Measurements from ENCODE around the gene RPP40.

DNA sequence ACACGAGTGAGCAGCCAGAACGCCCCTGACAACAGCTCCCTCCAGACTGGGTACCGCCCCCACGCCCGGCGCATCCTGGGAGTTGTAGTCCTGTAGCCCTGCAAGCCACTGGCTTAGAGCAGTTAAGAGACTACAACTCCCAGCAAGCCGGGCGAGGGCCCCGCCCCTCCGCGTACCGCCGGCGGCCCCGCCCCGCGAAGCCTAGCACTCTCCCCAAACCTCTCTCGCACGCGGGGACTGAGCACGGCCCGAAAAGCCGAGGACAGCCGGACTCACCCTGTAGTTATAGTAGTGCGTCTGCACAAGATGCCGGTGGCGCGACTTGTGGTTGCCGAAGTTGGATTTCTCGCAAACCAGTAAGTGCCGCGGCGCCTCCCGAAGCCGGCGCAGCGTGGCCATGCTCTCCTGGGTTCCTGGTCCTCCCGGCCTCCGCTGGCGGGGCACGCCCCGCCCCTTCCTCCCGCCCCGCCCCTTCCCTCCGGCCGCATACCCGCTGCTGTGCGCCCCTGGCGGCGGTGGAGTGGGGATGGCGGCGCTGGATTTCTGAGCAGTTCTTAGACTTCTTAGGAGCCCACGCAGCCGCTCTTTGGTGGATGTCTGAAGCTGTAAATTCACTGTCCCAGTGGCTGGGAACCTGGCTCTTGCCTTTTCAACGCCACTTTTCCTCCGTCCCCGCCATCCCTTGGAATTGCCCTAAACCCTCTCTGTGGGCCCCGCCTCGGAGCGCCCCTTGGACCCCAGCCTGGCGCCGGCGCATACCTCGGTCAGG is at the start of gene RPP40:
- TF ChIP-seq CTCF (IDR thresholded peaks at IDR 0.05) (peak; percentile 89), EZH2 (IDR thresholded peaks at IDR 0.05) (no peak)

Measured in neural progenitor cell (in vitro differentiated cells).